GM19099 (cell line): Measurements from ENCODE around the gene SLC16A1.

ENCODE experiments used
- POLR2A ChIP-seq: IDR thresholded peaks from 3 replicates; pipeline ENCODE4 v1.6.1; 2011; ENCODE audit warnings: low read depth; ENCODE audit not compliant: insufficient read length; ENCODE audit errors: extremely low read depth

Gene SLC16A1

DNA sequence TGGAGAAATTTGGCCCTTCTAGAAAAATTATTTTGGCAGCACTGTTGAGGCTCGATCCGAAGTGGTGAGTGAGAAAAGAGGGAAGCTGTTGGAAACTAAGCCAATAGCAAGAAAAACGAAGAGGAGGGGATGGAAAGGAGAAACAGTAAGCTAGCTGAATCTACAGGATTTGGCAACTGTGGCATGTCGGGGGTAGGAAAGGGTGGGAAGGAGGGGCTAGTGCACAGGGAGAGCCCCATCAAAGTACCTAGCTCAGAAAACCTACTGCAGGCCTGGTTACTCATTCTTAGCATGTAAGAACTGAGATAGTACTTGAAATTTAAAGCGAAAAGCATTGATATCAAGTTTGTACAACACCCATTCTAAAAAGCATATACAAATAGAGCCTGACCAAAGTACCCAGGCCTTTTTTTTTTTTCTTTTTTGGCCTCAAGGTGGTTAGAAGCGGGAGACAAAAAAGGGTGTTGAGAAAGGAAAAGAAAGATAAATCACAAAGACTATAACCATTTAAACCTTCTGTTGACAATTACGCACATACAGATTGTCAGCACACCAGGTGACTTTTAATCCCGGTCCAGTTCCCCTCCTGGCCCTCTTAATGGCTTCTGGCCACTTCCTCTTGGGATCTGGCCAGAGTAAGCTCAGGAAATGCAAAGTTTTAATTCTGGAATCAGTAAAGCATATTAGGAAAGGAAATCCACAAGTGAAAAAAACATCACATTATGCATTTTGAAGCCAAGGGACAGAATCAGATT is 50.4 kb downstream of the SLC16A1 start:
- TF ChIP-seq POLR2A = no peak

- no peak for TF ChIP-seq POLR2A
These were observed 51.1 kb downstream of the SLC16A1 start for GRCh38 chr1:112904831-112905261.

- no peak for TF ChIP-seq POLR2A
These were observed 51.7 kb downstream of the SLC16A1 start for GRCh38 chr1:112904071-112904830.

GRCh38 chr1:112902221-112902620 is 53.8 kb downstream of the SLC16A1 start:
- TF ChIP-seq POLR2A = no peak

- no peak for TF ChIP-seq POLR2A
These were observed 54.6 kb downstream of the SLC16A1 start for GRCh38 chr1:112901387-112901786.

DNA sequence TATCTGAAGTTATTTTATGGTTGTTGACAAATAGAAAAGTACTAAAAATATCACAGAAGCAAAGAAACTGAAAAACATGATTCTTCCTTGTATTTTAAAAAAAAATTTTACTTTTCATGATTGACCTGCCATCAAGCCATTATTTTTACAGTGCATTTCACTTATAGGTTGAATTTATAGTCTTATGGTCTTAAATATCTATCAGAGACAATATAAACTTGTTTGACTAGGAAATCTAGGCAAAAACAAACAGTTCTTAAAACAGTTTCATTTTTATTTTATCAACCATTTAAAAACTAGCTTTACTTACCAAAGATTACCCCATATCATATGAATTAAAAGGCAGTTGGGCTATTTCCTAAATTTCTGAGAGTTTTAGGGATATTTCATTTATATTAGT is 59.2 kb downstream of the SLC16A1 start:
- no peak for TF ChIP-seq POLR2A

DNA sequence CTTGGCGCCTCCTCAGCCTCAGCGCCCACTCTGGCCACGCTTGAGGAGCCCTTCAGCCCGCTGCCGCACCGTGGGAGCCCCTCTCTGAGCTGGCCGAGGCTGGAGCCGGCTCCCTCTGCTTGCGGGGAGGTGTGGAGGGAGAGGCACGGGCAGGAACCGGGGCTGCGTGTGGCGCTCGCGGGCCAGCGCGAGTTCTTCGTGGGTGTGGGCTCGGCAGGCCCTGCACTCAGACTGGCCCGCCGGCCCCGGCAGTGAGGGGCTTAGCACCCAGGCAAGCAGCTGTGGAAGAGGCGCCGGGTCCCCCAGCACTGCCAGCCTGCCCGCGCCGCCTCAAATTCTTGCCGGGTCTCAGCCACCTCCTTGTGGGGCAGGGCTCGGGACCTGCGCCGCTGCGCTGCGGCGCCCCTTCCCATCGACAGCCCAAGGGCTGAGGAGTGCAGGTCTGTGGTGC is 61.4 kb downstream of the SLC16A1 start:
- no peak for TF ChIP-seq POLR2A

DNA sequence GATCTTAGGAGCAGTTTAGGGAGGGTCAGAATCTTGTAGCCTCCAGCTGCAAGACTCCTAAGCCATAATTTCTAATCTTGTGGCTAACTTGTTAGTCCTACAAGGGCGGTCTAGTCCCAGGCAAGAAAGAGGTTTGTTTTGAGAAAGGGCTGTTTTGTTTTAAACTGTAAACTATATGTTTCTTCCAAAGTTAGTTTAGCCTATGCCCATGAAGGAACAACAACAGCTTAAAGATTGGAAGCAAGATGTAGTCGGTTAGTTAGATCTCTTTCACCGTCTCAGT is 62.0 kb downstream of the SLC16A1 start:
- no peak for TF ChIP-seq POLR2A

- no peak for TF ChIP-seq POLR2A
These were observed 62.5 kb downstream of the SLC16A1 start for GRCh38 chr1:112893288-112894009.

GRCh38 chr1:112889052-112889768 is 66.8 kb downstream of the SLC16A1 start:
- no peak for TF ChIP-seq POLR2A

- no peak for TF ChIP-seq POLR2A
These were observed 67.4 kb downstream of the SLC16A1 start for GRCh38 chr1:112888630-112889029.

DNA sequence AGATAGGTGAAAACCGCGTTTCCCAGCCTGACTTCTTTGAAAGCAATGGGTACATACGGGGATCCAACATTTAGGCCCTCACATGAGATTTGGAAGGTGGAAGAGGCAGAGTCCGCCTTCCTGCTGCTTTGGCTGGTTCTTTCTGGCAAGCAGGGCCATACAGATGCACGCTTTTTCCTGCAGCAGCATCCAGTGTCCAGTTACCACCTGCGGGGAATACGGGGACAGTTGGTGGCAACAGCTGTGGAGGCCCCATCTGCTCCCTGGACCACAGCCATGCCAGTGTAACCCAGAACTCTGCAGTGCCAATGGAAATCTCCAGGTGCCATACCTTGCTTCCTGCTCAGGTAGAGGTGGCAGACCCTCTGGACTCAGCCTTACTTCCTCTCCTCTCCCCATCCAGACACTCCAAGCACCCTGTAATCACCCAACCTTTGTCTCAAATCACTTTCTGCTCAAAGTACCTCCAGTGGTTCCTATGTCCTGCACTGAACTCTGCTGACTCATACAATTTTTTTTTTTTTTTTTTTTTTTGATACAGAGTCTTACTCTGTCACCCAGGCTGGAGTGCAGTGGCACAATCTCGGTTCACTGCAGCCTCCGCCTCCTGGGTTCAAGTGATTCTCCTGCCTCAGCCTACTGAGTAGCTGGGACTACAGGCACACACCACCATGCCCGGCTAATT is 68.3 kb downstream of the SLC16A1 start:
- TF ChIP-seq POLR2A = no peak

- no peak for TF ChIP-seq POLR2A
These were observed 73.7 kb downstream of the SLC16A1 start for GRCh38 chr1:112882271-112882744.

DNA sequence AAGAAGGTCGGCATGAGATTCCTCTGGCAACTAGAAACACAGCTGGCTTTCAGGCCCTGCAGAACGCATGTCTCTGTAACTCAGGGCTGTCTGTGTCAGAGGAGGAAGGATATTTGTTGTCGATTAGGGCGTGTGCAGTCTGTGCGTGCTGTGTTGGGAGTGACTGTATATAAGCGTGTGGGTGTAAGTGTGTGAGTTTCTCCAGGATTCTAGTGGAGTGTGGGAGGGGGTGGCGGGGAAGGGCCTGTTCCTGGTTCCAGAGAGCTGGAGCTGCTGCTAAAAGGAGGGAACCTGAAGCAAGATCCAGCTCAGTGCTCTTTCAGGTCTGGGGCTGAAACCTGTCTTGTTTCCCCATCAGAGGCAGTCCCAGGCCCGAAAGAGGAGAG is 74.3 kb downstream of the SLC16A1 start:
- no peak for TF ChIP-seq POLR2A

DNA sequence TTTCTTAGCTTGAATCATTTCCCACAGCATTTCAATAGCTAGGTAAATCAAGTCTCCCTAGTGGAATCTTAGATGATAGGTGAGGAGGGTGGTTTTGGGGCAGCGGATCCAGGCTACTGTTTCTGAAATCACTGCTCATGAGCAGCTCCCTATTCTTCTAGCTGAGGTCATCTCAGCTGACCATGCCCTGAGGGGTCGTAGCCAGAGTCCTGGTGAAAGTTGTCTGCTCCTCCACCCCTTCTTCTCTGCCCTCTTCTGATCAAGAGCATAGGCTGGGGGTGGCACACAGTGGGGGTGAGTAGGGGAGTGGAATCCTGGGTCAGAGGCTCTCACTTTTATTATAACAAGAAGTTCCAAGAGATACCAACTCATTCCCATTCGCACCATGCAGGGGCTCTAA is 76.2 kb downstream of the SLC16A1 start:
- TF ChIP-seq POLR2A = no peak

- TF ChIP-seq POLR2A = no peak
These were observed 77.7 kb downstream of the SLC16A1 start for GRCh38 chr1:112878321-112878720.
